ENCODE measurements around the gene EPHB6.

EPHB6 gene

GRCh38 chr7:142876991-142877910 is 22.4 kb downstream of the EPHB6 start:
- DNase-seq (ENCODE audit: low spot score in 2 of 2) = no peak
- Mint-ChIP-seq H3K4me3 (no peak overlapping the region), H3K9me3 (no peaks in the 10 kb centered on the region), H3K4me1 (no peaks in the 10 kb centered on the region), H3K27ac (peak overlapping the region; percentile 45), H3K36me3 (no peaks in the 10 kb centered on the region)
- peak; percentile 9 for ATAC-seq

GRCh38 chr7:142878315-142878714 is 23.4 kb downstream of the EPHB6 start:
- Mint-ChIP-seq H3K36me3 (no peaks in the 10 kb centered on the region), H3K9me3 (no peaks in the 10 kb centered on the region), H3K4me3 (no peak overlapping the region), H3K27ac (no peak overlapping the region), H3K4me1 (no peaks in the 10 kb centered on the region)
- DNase-seq (ENCODE audit: low spot score in 2 of 2) (no peak), ATAC-seq (no peak)

DNA sequence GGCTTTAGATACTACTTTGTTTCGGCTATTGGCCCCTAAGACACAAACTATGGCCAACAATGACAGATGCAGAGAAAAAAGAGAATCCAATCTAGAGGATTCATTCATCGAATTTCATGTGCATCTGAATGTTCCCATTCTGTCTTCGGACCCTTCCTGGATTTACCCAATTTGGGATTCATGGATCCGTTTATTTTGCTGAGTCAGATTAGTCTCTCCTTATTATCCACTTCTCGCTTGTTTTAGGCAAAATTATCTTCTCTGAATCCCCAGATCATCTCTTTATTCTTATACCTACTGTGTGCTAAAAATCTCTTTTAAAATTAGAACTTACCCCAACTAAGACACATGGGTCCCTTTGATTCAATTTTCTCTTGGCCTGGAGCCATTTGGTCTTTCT is 24.2 kb downstream of the EPHB6 start:
- Mint-ChIP-seq H3K4me1 (no peaks in the 10 kb centered on the region), H3K27ac (no peak overlapping the region), H3K36me3 (no peaks in the 10 kb centered on the region), H3K4me3 (no peak overlapping the region), H3K9me3 (no peaks in the 10 kb centered on the region)
- ATAC-seq (no peak), DNase-seq (ENCODE audit: low spot score in 2 of 2) (no peak)

DNA sequence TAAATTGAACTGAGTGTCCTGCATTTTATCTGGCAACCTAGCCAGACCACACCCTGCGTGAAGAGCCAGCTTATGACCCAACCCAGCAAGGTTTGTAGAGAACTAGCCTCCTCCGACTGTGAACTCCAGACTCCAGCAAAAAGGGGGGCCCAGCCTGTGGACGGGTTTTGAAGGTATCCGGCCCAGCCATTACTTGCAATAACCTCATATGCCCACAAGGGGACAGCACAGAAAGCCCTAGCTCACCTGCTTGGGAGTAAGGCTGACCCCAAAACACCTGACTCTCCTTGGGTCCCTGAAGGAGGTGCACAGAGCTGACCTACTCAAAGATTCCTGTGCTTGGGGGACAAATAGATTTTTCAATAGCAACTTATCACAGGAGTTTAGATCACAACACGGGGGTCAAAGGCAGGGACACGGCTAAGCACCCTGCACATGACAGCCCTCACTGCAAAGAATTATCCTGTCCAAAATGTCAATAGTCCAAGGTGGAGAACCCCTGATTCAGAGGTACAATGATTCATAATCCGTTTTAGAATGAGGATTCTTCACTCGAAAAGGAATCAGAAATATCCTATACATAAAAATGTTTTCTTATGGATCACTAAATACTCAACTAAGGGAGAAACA is 26.1 kb downstream of the EPHB6 start:
- H3K4me3 Mint-ChIP-seq = no peak overlapping the region
- DNase-seq (ENCODE audit: low spot score in 2 of 2) (peak; percentile 23 to 73), ATAC-seq (peak; percentile 47)
- H3K9me3 Mint-ChIP-seq = no peaks in the 10 kb centered on the region
- H3K27ac Mint-ChIP-seq = no peak overlapping the region
- H3K36me3 Mint-ChIP-seq = no peaks in the 10 kb centered on the region
- no peaks in the 10 kb centered on the region for H3K4me1 Mint-ChIP-seq

DNA sequence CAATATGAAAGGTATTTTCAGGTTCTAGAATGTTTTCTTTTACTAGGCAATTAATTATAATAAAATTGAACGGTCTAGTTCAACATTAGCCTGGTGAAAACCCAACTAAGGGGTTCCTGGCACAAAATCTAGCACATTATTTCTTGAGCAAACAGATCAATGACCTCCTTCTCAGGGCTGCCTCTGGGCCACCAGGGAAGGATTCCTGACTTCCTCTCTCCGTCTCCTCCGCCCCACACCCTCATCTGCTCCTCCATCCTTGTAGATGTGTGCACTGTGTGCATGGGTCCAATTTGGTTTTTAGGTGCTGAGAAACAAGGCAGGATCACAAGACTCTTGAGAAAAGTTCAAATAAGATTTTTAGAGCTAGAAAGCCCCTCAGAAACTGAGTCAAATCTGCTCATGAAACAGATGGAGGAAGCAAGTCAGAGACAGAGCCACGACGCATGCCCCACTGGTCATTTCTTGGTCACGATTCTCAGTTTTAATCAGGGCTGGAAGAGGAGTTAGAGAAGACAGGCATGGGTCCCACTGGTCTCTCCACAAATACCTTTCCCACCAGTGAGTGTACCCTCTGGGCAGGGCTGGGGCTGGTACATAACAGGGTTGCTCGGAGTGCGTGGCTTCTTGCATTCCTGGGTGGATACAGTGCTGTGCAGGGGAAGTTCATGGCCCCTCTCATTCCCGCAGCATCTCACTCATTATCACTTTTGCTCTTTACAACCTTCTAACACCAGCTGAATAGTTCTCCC is 26.9 kb downstream of the EPHB6 start:
- Mint-ChIP-seq H3K27ac (no peak overlapping the region), H3K9me3 (no peaks in the 10 kb centered on the region), H3K4me3 (no peak overlapping the region), H3K4me1 (no peaks in the 10 kb centered on the region), H3K36me3 (no peaks in the 10 kb centered on the region)
- no peak for ATAC-seq
- DNase-seq (ENCODE audit: low spot score in 2 of 2) = no peak

DNA sequence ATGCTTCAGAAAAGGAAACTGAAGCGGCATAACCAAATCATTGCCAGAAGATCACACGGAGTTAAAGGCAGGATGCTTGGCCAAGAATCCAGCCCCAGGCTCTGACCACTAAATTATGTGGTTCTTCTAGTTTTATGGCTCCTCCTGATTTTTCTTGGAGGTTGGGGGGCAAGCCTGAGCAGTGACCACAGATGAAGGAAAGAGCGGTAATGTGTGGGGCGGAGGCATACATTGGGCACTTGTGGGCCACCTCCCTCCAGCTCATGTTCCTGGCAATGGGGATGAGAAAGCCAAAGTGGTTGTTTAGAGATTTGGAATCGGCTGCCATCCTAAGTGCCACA is 27.4 kb downstream of the EPHB6 start:
- H3K4me1 Mint-ChIP-seq = no peaks in the 10 kb centered on the region
- no peak overlapping the region for H3K4me3 Mint-ChIP-seq
- ATAC-seq = no peak
- DNase-seq (ENCODE audit: low spot score in 2 of 2) = no peak
- no peaks in the 10 kb centered on the region for H3K36me3 Mint-ChIP-seq
- no peak overlapping the region for H3K27ac Mint-ChIP-seq
- H3K9me3 Mint-ChIP-seq = no peaks in the 10 kb centered on the region

GRCh38 chr7:142883145-142883544 is 28.3 kb downstream of the EPHB6 start:
- no peaks in the 10 kb centered on the region for H3K36me3 Mint-ChIP-seq
- DNase-seq (ENCODE audit: low spot score in 2 of 2) (no peak), ATAC-seq (no peak)
- H3K27ac Mint-ChIP-seq = no peak overlapping the region
- no peaks in the 10 kb centered on the region for H3K9me3 Mint-ChIP-seq
- no peak overlapping the region for H3K4me3 Mint-ChIP-seq
- H3K4me1 Mint-ChIP-seq = no peaks in the 10 kb centered on the region

- Mint-ChIP-seq H3K27ac (no peak overlapping the region), H3K4me3 (no peak overlapping the region), H3K36me3 (no peaks in the 10 kb centered on the region), H3K4me1 (no peaks in the 10 kb centered on the region), H3K9me3 (no peaks in the 10 kb centered on the region)
- DNase-seq (ENCODE audit: low spot score in 2 of 2) (no peak), ATAC-seq (no peak)
Observed at GRCh38 chr7:142883571-142884285, 28.9 kb downstream of the EPHB6 start.

DNA sequence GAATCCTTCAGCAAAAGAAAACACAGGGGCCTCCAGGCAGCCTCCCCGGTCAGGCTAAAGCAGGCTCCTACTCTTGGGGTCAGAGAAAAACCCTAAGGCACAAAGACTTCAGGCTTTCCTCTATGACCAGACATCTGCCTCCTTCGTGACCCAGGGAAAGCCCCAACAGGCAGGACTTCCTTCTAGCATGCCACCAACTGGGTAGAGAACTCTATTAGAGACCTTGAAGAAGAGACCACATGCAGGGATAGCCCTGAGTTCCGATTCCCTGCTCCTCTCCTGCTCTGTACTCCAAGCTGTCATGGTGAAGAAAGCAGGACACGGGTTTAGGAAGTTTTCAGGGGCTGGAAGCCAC is 29.4 kb downstream of the EPHB6 start:
- DNase-seq (ENCODE audit: low spot score in 2 of 2) (no peak), ATAC-seq (no peak)
- Mint-ChIP-seq H3K4me1 (no peaks in the 10 kb centered on the region), H3K4me3 (no peak overlapping the region), H3K36me3 (no peaks in the 10 kb centered on the region), H3K27ac (no peak overlapping the region), H3K9me3 (no peaks in the 10 kb centered on the region)

DNA sequence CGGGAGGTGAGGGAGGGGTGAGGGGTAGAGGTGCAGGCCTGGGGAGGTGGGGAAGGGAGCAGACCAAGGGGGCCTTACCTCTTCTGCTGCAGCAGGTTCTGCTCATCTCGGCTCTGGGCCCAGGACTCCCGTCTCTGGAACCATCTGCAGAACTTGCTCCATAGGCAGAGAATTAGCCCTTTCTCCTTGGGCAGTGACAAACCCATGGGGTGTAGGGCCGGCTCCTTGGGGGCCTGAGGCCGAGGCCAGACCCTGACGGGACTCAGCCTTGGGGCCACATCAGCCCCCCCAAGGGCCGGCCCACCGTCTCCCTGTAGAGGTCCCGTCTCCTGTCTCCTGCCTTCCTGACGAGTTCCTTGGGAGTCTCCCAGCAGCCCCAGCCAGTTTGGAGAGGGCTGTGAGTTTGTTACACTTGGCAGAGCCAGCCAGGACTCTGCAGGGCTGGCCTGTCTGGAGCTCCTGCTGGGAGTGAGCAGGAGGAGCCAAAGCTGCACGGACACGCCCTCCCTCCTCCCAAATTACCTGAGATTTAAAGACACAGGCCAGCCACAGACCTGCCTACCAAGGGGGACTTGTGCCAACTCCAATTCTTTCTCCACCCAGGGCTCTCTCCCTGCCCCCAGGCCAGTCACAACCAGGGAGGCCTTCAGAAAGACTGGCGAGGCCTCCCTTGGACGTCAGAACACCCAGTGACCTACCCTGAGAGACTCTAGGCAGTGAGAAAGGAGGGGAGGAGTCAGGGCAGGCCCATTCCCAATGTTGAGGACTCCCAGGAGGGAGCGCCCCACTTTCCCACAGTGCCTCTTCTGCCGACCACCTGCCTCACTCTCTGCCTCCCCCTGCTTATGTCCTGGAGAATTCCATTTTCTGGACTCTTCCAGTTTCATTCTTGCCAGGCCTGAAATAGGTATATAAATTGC is 30.7 kb downstream of the EPHB6 start, which contains the start of gene TRPV6:
TSS of gene TRPV6 (minus strand) at position 435 of the 920 bp plus-strand sequence.
- no peak for ATAC-seq
- DNase-seq (ENCODE audit: low spot score in 2 of 2) = no peak
- H3K27ac Mint-ChIP-seq = no peak within 1 kb of the TSS

DNA sequence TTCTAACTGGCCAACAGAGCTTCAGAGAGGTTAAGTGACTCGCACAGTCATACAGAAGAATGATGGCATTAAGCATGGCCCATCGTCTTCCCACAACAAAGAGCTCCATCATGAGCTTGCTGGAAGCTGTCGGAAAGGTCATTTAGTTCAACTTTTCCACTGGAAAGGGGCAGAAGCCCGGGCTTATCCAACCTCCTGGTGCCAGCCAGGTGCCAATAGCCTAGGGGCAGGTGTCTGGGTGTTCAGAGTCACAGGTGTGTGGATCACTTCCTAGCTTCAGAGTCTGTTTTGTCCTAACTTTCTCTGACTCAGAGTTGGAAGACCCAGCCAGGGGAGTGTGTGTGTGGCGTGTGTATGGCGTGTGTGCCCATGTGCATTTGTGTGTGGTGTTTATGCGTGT is 32.0 kb downstream of the EPHB6 start:
- ATAC-seq = no peak
- Mint-ChIP-seq H3K27ac (no peak overlapping the region), H3K9me3 (no peaks in the 10 kb centered on the region), H3K4me3 (no peak overlapping the region), H3K36me3 (no peaks in the 10 kb centered on the region), H3K4me1 (no peaks in the 10 kb centered on the region)
- DNase-seq (ENCODE audit: low spot score in 2 of 2) = no peak

More for the DNA sequence above, 30.7 kb downstream of the EPHB6 start, which contains the start of gene TRPV6:
- H3K4me3 Mint-ChIP-seq = no peak within 1 kb of the TSS
- H3K4me1 Mint-ChIP-seq = no peaks in the 10 kb centered on the region
- H3K9me3 Mint-ChIP-seq = no peaks in the 10 kb centered on the region
- no peaks in the 10 kb centered on the region for H3K36me3 Mint-ChIP-seq

DNA sequence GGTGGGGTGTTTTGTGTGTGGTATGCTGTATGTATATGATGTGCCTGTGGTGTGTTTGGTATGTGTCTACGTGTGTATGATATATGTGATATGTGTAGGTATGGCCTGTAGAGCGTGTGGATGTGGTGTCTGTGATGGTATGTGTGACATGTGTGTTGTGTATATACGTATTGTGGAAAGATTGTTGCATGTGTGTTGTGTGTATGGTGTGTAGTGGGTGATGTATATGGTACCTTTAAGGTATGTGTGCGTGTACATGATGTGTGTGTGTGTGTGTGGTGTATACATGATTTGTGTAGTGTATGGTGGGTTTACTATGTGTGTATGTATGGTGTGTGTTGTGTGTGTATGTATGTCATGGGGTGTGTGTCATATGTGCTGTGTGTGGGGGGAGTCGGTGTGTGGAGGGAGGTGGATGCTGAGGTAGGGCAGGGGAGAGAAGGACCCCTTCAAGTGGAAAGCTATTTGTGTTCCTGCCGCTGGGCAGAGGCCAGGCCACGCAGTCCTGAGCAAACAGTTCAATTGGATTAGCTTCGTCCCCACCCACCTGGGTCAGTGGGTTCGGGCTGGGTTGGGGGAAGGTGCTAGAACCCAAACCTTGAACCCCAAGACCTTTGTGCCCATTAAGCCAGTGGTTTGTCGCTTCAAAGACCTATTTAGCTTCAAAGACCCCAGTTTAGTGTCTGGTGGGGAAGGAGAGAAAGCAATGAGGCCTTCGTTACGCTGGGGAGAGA is 32.6 kb downstream of the EPHB6 start:
- DNase-seq (ENCODE audit: low spot score in 2 of 2) (no peak), ATAC-seq (no peak)
- H3K4me1 Mint-ChIP-seq = no peaks in the 10 kb centered on the region
- no peaks in the 10 kb centered on the region for H3K9me3 Mint-ChIP-seq
- no peak overlapping the region for H3K27ac Mint-ChIP-seq
- no peaks in the 10 kb centered on the region for H3K36me3 Mint-ChIP-seq
- H3K4me3 Mint-ChIP-seq = no peak overlapping the region

GRCh38 chr7:142889816-142890215 is 34.9 kb downstream of the EPHB6 start:
- no peak for ATAC-seq
- no peaks in the 10 kb centered on the region for H3K9me3 Mint-ChIP-seq
- no peak for DNase-seq (ENCODE audit: low spot score in 2 of 2)
- H3K27ac Mint-ChIP-seq = no peak overlapping the region
- H3K4me3 Mint-ChIP-seq = no peak overlapping the region
- H3K4me1 Mint-ChIP-seq = no peaks in the 10 kb centered on the region
- no peaks in the 10 kb centered on the region for H3K36me3 Mint-ChIP-seq

All from stimulated activated effector memory CD8-positive, alpha-beta T cell treated with anti-CD3 and anti-CD28 coated beads, Interleukin-12 subunit alpha, Interleukin-12 subunit beta, amount 100 ng/mL, for 72 hours (primary cell).